Measurements from ENCODE around the gene CREB3L2.
"Not testable (repeated sequence)": the region's sequence is repeated elsewhere in the genome, so short reads cannot be mapped to it uniquely, and the experiment has no call there.

CREB3L2 gene

GRCh38 chr7:137978464-137979237, 23.2 kb downstream of the CREB3L2 start:
- TF ChIP-seq GATA1 (IDR thresholded peaks at IDR 0.05; ENCODE audit: low read depth, low read length) (no peak), POLR2A (IDR thresholded peaks at IDR 0.05; ENCODE audit: low read length) (no peak)
- no peak for DNase-seq

GRCh38 chr7:137977173-137977572, 24.7 kb downstream of the CREB3L2 start:
- TF ChIP-seq GATA1 (IDR thresholded peaks at IDR 0.05; ENCODE audit: low read depth, low read length): no peak
- no peak for DNase-seq

- no peak for DNase-seq
- no peak for TF ChIP-seq GATA1 (IDR thresholded peaks at IDR 0.05; ENCODE audit: low read depth, low read length)
- TF ChIP-seq POLR2A (IDR thresholded peaks at IDR 0.05; ENCODE audit: low read length): no peak
These were observed 25.2 kb downstream of the CREB3L2 start for GRCh38 chr7:137976696-137977095.

GRCh38 chr7:137976232-137976631, 25.7 kb downstream of the CREB3L2 start:
- TF ChIP-seq POLR2A (IDR thresholded peaks at IDR 0.05; ENCODE audit: low read length): no peak
- no peak for TF ChIP-seq GATA1 (IDR thresholded peaks at IDR 0.05; ENCODE audit: low read depth, low read length)
- DNase-seq: no peak

DNA sequence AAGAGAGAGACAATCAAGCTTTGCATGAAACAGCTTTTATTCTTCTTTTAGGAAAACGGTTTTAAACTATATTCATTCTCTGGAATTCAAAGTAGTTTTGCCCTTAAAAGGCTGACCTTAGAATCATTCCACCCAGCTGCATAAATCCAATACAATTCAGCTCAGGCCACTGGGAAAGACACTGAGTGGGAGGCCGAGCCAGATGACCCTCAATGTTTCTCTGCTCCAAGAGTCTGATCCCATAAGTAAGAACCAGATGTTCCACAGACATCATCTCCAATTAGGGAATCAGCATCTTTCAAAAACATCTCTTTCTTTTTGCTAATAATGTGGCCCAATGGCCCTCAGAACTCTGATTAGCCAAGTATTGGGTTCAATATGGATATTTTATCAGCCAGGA, 26.1 kb downstream of the CREB3L2 start:
- no peak for TF ChIP-seq POLR2A (IDR thresholded peaks at IDR 0.05; ENCODE audit: low read length)
- TF ChIP-seq GATA1 (IDR thresholded peaks at IDR 0.05; ENCODE audit: low read depth, low read length): no peak
- no peak for DNase-seq

GRCh38 chr7:137975221-137975620, 26.7 kb downstream of the CREB3L2 start:
- peak; percentile 47 to 72 for DNase-seq
- TF ChIP-seq POLR2A (IDR thresholded peaks at IDR 0.05; ENCODE audit: low read length): no peak
- TF ChIP-seq GATA1 (IDR thresholded peaks at IDR 0.05; ENCODE audit: low read depth, low read length): no peak

- TF ChIP-seq POLR2A (IDR thresholded peaks at IDR 0.05; ENCODE audit: low read length) (no peak), GATA1 (IDR thresholded peaks at IDR 0.05; ENCODE audit: low read depth, low read length) (no peak)
- no peak for DNase-seq
These were observed 27.1 kb downstream of the CREB3L2 start for GRCh38 chr7:137974766-137975165.

GRCh38 chr7:137970253-137970975, 31.5 kb downstream of the CREB3L2 start:
- DNase-seq: no peak
- TF ChIP-seq POLR2A (IDR thresholded peaks at IDR 0.05; ENCODE audit: low read length): no peak
- TF ChIP-seq GATA1 (IDR thresholded peaks at IDR 0.05; ENCODE audit: low read depth, low read length): no peak

- TF ChIP-seq POLR2A (IDR thresholded peaks at IDR 0.05; ENCODE audit: low read length): no peak
- no peak for TF ChIP-seq GATA1 (IDR thresholded peaks at IDR 0.05; ENCODE audit: low read depth, low read length)
- DNase-seq: no peak
These were observed 32.1 kb downstream of the CREB3L2 start for GRCh38 chr7:137969828-137970227.

DNA sequence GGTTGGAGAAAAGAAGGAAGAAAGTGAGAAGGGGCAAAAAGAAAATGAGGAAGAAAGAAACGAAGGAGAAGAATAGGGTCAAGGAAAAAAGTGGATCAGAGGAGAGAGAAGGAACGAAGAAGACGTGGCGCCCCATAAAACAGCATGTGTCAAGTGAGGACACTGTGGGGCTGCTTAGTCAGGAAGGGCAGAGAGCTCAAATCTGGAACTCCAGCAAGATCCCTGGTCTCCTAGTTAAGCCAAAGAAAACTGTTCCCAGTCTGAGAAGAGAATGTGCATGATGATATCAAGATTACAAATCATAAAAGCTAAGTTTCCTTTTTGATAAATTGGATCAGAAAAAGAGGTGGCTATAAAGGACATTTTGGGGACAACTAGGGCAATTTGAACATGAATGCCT, 33.0 kb downstream of the CREB3L2 start:
- TF ChIP-seq GATA1 (IDR thresholded peaks at IDR 0.05; ENCODE audit: low read depth, low read length) (no peak), POLR2A (IDR thresholded peaks at IDR 0.05; ENCODE audit: low read length) (no peak)
- no peak for DNase-seq

- DNase-seq: not testable (repeated sequence)
These were observed 33.5 kb downstream of the CREB3L2 start for GRCh38 chr7:137968339-137968738.

DNA sequence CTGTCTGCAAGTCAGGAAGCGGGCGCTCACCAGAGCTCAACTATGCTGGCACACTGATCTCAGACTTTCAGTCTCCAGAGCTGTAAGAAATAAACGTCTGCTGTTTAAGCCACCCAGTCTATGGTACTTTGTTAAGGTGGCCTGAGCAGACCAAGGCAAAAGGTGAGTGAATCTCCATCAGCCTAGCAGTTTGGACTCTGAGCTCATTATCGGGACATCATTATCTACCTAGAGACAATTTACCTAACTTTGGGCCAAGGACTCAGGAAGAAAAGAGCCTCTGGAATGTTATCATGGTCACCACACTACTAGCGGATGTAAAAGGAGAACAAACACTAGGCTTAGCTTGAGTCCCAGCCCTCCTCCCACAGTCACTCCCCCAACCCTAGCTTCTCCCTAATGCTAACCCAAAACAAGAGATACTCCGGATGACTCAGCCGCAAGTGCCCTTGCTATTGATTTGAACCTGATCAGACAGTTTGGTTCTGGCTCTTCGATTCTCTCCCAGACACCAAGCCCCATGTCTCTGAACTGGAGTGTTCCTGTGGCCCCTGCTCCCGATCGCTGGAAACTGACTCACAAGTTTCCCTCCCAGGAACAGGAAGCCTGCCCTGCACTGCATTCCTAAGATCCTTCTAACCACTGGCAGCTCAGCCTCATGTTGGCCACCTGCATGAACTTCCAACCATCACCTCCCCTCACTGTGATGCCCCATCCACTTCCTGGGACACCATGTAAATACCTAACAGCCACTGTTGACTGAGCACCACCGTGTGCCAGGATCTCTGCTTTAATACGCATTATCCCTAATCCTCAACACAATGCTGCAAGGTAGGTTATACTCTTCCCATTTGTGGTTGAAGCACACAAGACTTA, 34.5 kb downstream of the CREB3L2 start:
- no peak for TF ChIP-seq POLR2A (IDR thresholded peaks at IDR 0.05; ENCODE audit: low read length)
- TF ChIP-seq GATA1 (IDR thresholded peaks at IDR 0.05; ENCODE audit: low read depth, low read length): no peak
- DNase-seq: no peak

DNA sequence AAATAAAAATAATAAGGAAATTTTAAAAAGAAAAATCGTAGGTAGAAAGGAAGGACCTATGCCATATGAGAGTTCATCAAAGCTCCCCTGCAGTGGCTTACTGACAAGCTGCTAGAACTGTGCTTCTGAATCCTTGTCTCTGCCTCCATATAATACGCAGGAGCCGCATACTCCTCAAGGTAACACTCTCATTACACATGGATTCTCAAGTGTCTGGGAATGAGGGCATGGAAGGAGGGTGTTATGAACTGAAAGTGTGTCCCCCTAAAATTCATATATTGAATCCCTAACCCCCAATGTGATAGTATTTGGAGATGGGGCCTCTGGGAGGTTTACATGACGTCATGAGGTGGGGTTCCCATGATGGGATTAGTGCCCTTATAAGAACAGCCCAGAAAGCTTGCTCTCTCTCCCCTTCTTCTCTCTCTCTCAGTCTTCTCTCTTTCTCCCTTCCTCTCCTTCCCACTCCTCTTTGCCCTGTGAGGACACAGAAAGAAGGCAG, 35.2 kb downstream of the CREB3L2 start:
- TF ChIP-seq POLR2A (IDR thresholded peaks at IDR 0.05; ENCODE audit: low read length) (no peak), GATA1 (IDR thresholded peaks at IDR 0.05; ENCODE audit: low read depth, low read length) (no peak)
- no peak for DNase-seq
